Measurements from ENCODE around the gene SUMF2.
"Not testable (repeated sequence)": the region's sequence is repeated elsewhere in the genome, so short reads cannot be mapped to it uniquely, and the experiment has no call there.

SUMF2 gene

GRCh38 chr7:56030340-56030739 is 33.7 kb upstream of the SUMF2 start:
- H3K4me3 ChIP-seq (ENCODE audit: low read depth, low read length): no peak overlapping the region
- TF ChIP-seq CTCF (IDR thresholded peaks at IDR 0.05; ENCODE audit: low read depth, low read length) (no peak), MAX (IDR thresholded peaks at IDR 0.05; ENCODE audit: low read depth, low read length) (no peak), POLR2A (IDR thresholded peaks at IDR 0.05; ENCODE audit: extremely low read depth, insufficient read length) (no peak), MYC (IDR thresholded peaks at IDR 0.05; ENCODE audit: low read depth, low read length) (no peak)
- DNase-seq (ENCODE audit: low read depth): no peak

GRCh38 chr7:56031556-56031955 is 32.5 kb upstream of the SUMF2 start:
- not testable (repeated sequence) for DNase-seq (ENCODE audit: low read depth)
- peak overlapping the region; percentile 2 for H3K4me3 ChIP-seq (ENCODE audit: low read depth, low read length)

GRCh38 chr7:56032578-56032977 is 31.5 kb upstream of the SUMF2 start:
- peak overlapping the region; percentile 65 for H3K4me3 ChIP-seq (ENCODE audit: low read depth, low read length)
- DNase-seq (ENCODE audit: low read depth): not testable (repeated sequence)

GRCh38 chr7:56033671-56034432 is 30.2 kb upstream of the SUMF2 start:
- TF ChIP-seq MAX (IDR thresholded peaks at IDR 0.05; ENCODE audit: low read depth, low read length) (peak; percentile 24; the same call in 1 of the 2 replicates), POLR2A (IDR thresholded peaks at IDR 0.05; ENCODE audit: extremely low read depth, insufficient read length) (peak; percentile 36), MYC (IDR thresholded peaks at IDR 0.05; ENCODE audit: low read depth, low read length) (no peak; the same call in 1 of the 2 replicates), CTCF (IDR thresholded peaks at IDR 0.05; ENCODE audit: low read depth, low read length) (peak; percentile 20)
- DNase-seq (ENCODE audit: low read depth): peak; percentile 99
- peak overlapping the region; percentile 65 for H3K4me3 ChIP-seq (ENCODE audit: low read depth, low read length)

GRCh38 chr7:56040730-56041129 is 23.4 kb upstream of the SUMF2 start:
- H3K4me3 ChIP-seq (ENCODE audit: low read depth, low read length): no peak overlapping the region
- no peak for TF ChIP-seq POLR2A (IDR thresholded peaks at IDR 0.05; ENCODE audit: extremely low read depth, insufficient read length)
- no peak for DNase-seq (ENCODE audit: low read depth)

GRCh38 chr7:56045758-56046157 is 18.3 kb upstream of the SUMF2 start:
- peak; percentile 25 for DNase-seq (ENCODE audit: low read depth)
- H3K4me3 ChIP-seq (ENCODE audit: low read depth, low read length): not testable (repeated sequence)

- no peak overlapping the region for H3K4me3 ChIP-seq (ENCODE audit: low read depth, low read length)
- no peak for DNase-seq (ENCODE audit: low read depth)
- TF ChIP-seq MYC (IDR thresholded peaks at IDR 0.05; ENCODE audit: low read depth, low read length) (no peak), MAX (IDR thresholded peaks at IDR 0.05; ENCODE audit: low read depth, low read length) (no peak), CTCF (IDR thresholded peaks at IDR 0.05; ENCODE audit: low read depth, low read length) (no peak), POLR2A (IDR thresholded peaks at IDR 0.05; ENCODE audit: extremely low read depth, insufficient read length) (no peak)
These were observed 17.2 kb upstream of the SUMF2 start for GRCh38 chr7:56046721-56047445.

GRCh38 chr7:56047446-56048116 is 16.5 kb upstream of the SUMF2 start:
- DNase-seq (ENCODE audit: low read depth): not testable (repeated sequence)

More at GRCh38 chr7:56047446-56048116, 16.5 kb upstream of the SUMF2 start:
- H3K4me3 ChIP-seq (ENCODE audit: low read depth, low read length): not testable (repeated sequence)

All from NB4 (cell line).